ENCODE results near the gene ARL8A. TPM values are rescaled to one million over a fixed set of nuclear protein-coding genes. Genes with fewer than 3 reads are reported as not detected.

Gene ARL8A
- total and polyA plus RNA-seq, 10 donors, result 16.2 to 104 (median 47.6) TPM

DNA sequence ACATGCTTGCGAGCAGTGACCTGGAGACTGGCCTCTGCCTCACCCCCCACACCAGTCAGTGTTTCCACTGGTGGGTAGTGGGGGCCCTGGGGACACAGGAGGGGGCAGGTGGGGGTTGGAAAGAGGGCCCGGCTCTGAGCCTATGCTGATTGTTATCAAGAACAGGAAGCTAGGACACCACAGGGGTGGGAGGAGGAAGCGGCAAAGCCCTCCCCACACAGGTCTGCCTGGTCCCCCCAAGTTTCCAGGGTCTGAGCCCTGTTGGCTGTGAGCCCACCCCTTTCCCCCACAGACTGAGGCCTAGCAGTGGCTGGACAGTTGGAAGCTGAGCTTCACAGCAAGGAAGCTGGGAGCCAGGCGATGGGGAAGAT is 17.5 kb upstream of the ARL8A start:
- WGBS, 5 donors, result 15 to 38% (median 26%) methylated on average over 3 to 4 of the region's 4 CpGs
- TF ChIP-seq POLR2A (IDR thresholded peaks at IDR 0.05) (no peak), POLR2AphosphoS5 (IDR thresholded peaks at IDR 0.05) (no peak)
- TF ChIP-seq, protein P1, sequence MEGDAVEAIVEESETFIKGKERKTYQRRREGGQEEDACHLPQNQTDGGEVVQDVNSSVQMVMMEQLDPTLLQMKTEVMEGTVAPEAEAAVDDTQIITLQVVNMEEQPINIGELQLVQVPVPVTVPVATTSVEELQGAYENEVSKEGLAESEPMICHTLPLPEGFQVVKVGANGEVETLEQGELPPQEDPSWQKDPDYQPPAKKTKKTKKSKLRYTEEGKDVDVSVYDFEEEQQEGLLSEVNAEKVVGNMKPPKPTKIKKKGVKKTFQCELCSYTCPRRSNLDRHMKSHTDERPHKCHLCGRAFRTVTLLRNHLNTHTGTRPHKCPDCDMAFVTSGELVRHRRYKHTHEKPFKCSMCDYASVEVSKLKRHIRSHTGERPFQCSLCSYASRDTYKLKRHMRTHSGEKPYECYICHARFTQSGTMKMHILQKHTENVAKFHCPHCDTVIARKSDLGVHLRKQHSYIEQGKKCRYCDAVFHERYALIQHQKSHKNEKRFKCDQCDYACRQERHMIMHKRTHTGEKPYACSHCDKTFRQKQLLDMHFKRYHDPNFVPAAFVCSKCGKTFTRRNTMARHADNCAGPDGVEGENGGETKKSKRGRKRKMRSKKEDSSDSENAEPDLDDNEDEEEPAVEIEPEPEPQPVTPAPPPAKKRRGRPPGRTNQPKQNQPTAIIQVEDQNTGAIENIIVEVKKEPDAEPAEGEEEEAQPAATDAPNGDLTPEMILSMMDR (IDR thresholded peaks at IDR 0.05 in 8 of 11, conservative IDR thresholded peaks at IDR 0.05 in 3 of 11), result no peak
- intact Hi-C loops (cut with DNase I; ENCODE audit: low total_unique reads), result no loop called here
- Histone ChIP-seq H3K4me3 (peak overlapping the region in 1 of 8 donors; percentile 71), H3K27me3 (replicated peaks in 1 of 7) (no peaks in the 10 kb centered on the region), H3K36me3 (peaks cover 0 to 11% (median 4%) of the 10 kb centered on the region in 6 donors), H3K4me1 (peaks cover 58 to 96% (median 90%) of the 10 kb centered on the region in 6 donors), H3K27ac (peak overlapping the region; percentile 84 to 96 (median 92)), H3K9me3 (no peaks in the 10 kb centered on the region)
- DNase-seq, result peak; percentile 89

DNA sequence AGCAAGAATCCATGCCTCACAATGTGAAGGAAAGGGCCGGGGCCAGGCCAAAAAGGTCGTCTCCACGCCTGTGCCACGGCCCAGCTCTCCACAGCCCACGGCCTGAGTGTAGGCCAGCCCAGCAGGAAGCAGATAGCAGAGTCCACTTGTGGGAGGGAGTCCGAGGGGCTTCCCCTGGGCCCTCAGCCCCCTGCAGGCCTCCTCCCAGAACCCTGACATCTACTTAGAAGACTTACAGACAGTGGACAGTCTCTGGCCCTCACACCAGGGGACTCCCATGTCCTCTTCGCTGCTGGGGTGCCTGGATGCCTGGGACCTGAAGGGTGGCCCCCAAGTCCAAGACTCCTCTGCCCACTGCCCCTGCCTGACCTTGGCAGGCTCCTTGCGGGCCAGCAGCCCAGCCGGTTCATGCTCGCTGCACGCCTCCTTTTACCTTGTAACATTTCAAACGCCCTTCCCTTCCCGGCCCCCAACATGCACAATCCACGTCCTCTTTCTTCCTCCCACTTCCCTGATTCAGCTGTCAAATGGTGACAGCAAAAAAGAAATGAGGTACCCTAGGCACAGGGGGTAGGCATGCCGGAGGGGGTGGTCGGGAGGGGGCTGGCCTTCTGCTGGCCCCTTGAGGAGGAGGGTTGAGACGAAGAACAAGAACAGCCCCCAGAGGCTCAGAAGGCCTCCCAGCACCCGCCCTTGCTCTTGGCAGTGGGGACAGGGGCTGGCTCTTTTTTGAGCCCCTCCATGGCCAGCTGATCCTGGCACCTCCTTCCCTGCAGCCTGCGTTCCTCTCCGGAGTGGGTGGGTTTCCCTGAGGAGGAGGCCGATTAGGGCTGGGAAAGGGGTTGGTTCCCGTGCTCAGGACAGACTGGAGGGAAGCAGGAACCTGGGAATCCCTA is 16.9 kb upstream of the ARL8A start:
- Histone ChIP-seq H3K9me3 (no peaks in the 10 kb centered on the region), H3K4me3 (peak overlapping the region in 5 of 8 donors; percentile 45 to 71 (median 52)), H3K27me3 (replicated peaks in 1 of 7) (no peaks in the 10 kb centered on the region), H3K27ac (peak overlapping the region; percentile 84 to 96 (median 92)), H3K36me3 (peaks cover 0 to 18% (median 10%) of the 10 kb centered on the region in 6 donors), H3K4me1 (peaks cover 58 to 100% (median 96%) of the 10 kb centered on the region in 6 donors)
- DNase-seq, result no peak
- intact Hi-C loops (cut with DNase I; ENCODE audit: low total_unique reads), result no loop called here
- WGBS, 5 donors, result 25 to 46% (median 27%) methylated on average over 20 to 22 of the region's 22 CpGs
- TF ChIP-seq, protein P1 (IDR thresholded peaks at IDR 0.05 in 8 of 11, conservative IDR thresholded peaks at IDR 0.05 in 3 of 11), result no peak
- TF ChIP-seq POLR2AphosphoS5 (IDR thresholded peaks at IDR 0.05) (no peak), POLR2A (IDR thresholded peaks at IDR 0.05) (no peak)

DNA sequence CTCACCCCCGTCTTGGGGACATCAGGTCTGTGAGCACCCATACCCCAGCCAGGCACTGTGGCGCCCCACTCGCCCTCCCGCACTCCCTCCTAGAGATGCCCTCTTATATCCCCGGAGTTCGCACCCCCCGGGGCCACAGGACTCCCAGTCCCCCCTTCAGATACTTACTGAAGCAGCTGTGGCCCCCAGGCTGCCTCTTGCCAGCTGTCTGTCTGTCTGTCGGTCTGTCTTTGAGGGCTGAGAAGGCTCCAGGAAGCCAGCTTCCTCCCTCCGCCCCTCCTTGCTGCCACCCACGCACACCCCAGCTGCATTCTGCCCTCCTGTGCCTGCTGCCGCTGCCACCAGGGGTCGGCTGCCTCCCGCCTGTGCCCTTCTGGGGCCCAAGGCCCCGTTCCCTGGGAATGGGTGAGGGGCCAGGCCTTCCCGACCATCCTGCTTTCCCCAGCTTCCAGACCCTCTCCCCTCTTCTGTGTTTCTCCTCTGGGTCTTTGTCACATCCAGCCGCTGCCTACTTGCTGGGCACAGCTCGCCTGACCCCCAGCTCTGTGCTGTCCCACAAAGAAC is 15.9 kb upstream of the ARL8A start, which contains the start of gene PTPN7:
PTPN7 (minus strand) TSS at position 226 of the 564 bp plus-strand sequence. CDS start 1,200 bp downstream, outside the sequence.
- Histone ChIP-seq H3K27ac (peak within 1 kb of the TSS; percentile 84 to 96 (median 92)), H3K9me3 (no peaks in the 10 kb centered on the region), H3K4me3 (peak within 1 kb of the TSS; percentile 41 to 71 (median 49)), H3K27me3 (replicated peaks in 1 of 7) (no peaks in the 10 kb centered on the region), H3K36me3 (peaks cover 0 to 27% (median 15%) of the 10 kb centered on the region in 6 donors), H3K4me1 (peaks cover 58 to 100% (median 99%) of the 10 kb centered on the region in 6 donors)
- WGBS, 5 donors, result 11 to 19% (median 14%) methylated on average over 11 to 17 of the region's 17 CpGs
- intact Hi-C loops (cut with DNase I; ENCODE audit: low total_unique reads), result no loop called here
- peak; percentile 96 for DNase-seq
- TF ChIP-seq POLR2AphosphoS5 (IDR thresholded peaks at IDR 0.05) (peak; percentile 58 to 81 (median 79)), POLR2A (IDR thresholded peaks at IDR 0.05) (no peak)
- TF ChIP-seq, protein P1 (IDR thresholded peaks at IDR 0.05 in 8 of 11, conservative IDR thresholded peaks at IDR 0.05 in 3 of 11), result peak; percentile 45 to 82 (median 65)
